Sigmoid colon (tissue), 4 donors: ENCODE measurements around the gene ANKRD1.

Source experiments
- CTCF ChIP-seq, 4 experiments: fragments of 450-650 bp in 3 of 4; fragments of 200-600 bp in 1 of 4; IDR thresholded peaks; one replicate each; pipeline ENCODE4 v1.5.1; 2016 to 2019; ENCODE audit warnings: antibody characterized with exemption in 4 of 4, mild to moderate bottlenecking in 3 of 4, moderate library complexity in 2 of 4
- EP300 ChIP-seq, 4 donors: sonication (generic); formaldehyde crosslinking; IDR thresholded peaks; one replicate each; pipeline ENCODE4 v1.6.1; 2017; ENCODE audit warnings: antibody characterized with exemption in 4 of 4
- POLR2A ChIP-seq, 2 donors: fragments of 450-650 bp; IDR thresholded peaks; one replicate each; pipeline ENCODE4 v1.6.1; 2016; ENCODE audit warnings: antibody characterized with exemption in 2 of 2, mild to moderate bottlenecking in 2 of 2, moderate library complexity in 2 of 2
- POLR2AphosphoS5 ChIP-seq, 4 donors: sonication (generic); formaldehyde crosslinking; IDR thresholded peaks; one replicate each; pipeline ENCODE4 v1.6.1; 2017; ENCODE audit warnings: antibody characterized with exemption in 4 of 4

GRCh38 chr10:90924552-90924951 lies 3.7 kb upstream of the ANKRD1 start:
- TF ChIP-seq POLR2A (IDR thresholded peaks at IDR 0.05) = no peak
- no peak for TF ChIP-seq CTCF (IDR thresholded peaks at IDR 0.05)
- TF ChIP-seq POLR2AphosphoS5 (IDR thresholded peaks at IDR 0.05) = no peak
- TF ChIP-seq EP300 (IDR thresholded peaks at IDR 0.05) = no peak
